Activated naive CD4-positive, alpha-beta T cell treated with anti-CD3 and anti-CD28 coated beads, Interleukin-2, amount 50 U/mL, for 24 hours (primary cell): ENCODE data around the gene MLLT1.

ENCODE experiments used
- H3K27ac Mint-ChIP-seq: one replicate; pipeline ENCODE4 v1.8.0; 2021; ENCODE audit warnings: mild to moderate bottlenecking, mixed read lengths
- H3K27me3 Mint-ChIP-seq: one replicate; pipeline ENCODE4 v1.8.0; 2021; ENCODE audit warnings: mixed read lengths
- H3K36me3 Mint-ChIP-seq: one replicate; pipeline ENCODE4 v1.8.0; 2021; ENCODE audit warnings: mixed read lengths
- H3K4me1 Mint-ChIP-seq: one replicate; pipeline ENCODE4 v1.8.0; 2021; ENCODE audit warnings: mixed read lengths
- H3K4me3 Mint-ChIP-seq: one replicate; pipeline ENCODE4 v1.8.0; 2021; ENCODE audit warnings: mild to moderate bottlenecking, mixed read lengths
- H3K9me3 Mint-ChIP-seq: one replicate; pipeline ENCODE4 v1.8.0; 2021; ENCODE audit warnings: mixed read lengths

MLLT1 gene

GRCh38 chr19:6161271-6161850 lies 118.4 kb downstream of the MLLT1 start:
- H3K27ac Mint-ChIP-seq: no peak overlapping the region
- peaks cover 9% of the 10 kb centered on the region for H3K4me1 Mint-ChIP-seq
- H3K4me3 Mint-ChIP-seq: no peak overlapping the region
- H3K9me3 Mint-ChIP-seq: no peaks in the 10 kb centered on the region
- no peaks in the 10 kb centered on the region for H3K27me3 Mint-ChIP-seq
- H3K36me3 Mint-ChIP-seq: no peaks in the 10 kb centered on the region
